Measurements from ENCODE around the gene COX5A. TPM values are rescaled to one million over a fixed set of nuclear protein-coding genes. Genes with fewer than 3 reads are reported as not detected.
"Not testable (repeated sequence)": the region's sequence is repeated elsewhere in the genome, so short reads cannot be mapped to it uniquely, and the experiment has no call there.

COX5A gene
- polyA plus RNA-seq, 1 donor = 192 TPM

DNA sequence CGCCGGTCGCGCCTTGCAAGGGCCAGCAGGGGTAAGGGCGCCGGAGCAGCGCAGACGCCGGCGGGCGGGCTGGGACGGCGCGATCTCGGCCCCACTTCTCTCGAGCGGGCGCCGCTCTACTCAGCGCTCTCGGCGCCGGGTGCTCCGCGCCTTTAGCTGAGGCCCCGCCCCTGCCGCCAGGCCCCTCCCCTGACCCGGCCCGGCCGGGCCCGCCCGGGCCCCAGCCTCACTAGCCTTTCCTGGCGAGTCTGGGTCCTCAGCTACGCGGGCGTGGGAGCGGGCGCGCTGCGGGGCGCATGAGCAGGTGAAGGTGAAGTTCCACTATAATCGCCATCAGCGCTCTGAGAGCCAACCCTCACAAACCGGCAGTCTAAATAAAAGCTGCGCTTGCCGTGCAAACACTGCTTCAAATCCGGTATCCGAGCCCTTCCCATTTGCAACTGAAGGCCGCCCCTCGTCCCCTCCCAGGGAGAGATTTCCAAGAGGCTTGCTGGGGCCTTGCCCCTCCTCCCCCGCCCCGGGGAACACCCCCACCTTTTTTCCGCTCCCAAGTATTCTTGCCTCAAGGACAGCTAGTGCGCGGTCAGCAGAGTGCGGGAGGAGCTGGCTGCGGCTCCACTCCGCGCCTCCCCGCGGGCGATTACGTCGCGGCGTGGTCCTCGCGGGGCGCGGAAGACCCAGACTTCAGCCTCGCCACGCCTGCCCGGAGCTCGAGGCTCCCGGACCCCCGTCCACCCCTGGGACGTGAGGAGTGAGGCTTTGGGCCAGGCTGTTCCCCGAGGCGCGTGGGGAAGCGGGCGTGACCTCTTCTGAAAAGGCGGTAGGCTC is 19.0 kb upstream of the COX5A start, which contains the start of gene RPP25:
Gene RPP25, minus strand, starts transcription at position 125 of the 828 bp plus-strand sequence. CDS start 189 bp downstream, outside the sequence.
- DNase-seq = peak; percentile 53

DNA sequence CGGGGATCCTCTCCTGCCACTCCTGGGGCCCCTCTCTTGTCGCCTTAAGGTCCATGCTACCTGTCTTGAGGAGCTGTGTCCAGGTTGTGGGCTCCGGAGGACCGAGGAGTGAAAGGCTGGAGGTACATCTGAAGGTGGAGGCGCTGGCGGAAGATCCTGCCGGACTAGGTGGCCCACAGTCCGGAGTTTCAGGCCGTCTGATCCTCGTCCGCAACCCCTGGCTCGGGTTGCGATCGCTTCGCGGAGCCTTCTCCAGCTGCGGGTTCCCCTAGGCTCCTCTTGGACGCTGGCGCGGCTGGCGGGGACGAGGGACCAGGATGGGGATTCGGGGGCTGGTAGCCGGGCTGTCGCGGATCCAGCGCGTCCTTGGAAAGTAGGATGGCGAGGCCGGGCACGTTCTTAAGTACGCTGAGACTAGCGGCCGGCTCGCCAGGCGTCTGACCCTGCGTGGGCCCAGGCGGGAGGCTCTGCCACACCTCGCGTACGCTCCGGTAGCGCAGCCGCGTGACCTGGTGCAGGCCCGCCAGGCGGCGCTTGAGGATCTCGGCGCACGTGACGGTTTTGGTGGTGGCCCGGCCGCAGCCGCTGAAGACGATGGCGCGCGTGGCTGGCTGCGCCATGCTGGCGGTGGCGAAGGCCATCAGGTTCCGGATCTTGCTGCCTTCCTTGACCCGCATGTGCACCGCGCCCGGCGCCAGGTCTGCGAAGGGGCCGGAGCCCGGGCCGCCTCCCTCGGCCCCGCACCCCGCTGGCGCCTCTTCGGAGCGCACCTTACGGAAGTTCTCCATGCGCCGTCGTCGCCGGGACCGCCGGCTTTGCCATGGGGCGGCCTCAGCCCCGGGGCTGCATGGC is 18.1 kb upstream of the COX5A start:
- DNase-seq = peak; percentile 56

DNA sequence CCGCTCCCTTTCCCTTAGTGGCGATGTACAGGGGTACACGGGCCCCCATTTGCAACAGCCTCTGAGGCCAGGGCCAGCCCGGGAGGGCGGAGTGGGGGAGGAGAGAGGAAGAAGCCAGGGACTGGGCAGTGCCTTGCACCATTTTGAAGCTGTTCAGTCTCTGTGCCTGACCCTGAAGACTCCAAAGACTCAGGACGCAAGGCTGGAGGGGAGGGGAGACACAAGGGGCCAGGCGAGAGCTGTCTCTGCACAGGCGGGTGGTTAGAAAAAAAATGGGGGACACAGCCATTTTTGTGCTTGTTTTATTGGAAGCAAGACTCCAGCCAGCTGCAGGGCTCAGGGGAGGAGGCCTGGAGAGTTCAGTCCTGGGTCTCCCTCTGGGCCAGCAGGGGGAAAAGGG is 17.1 kb upstream of the COX5A start:
- no peak for DNase-seq

DNA sequence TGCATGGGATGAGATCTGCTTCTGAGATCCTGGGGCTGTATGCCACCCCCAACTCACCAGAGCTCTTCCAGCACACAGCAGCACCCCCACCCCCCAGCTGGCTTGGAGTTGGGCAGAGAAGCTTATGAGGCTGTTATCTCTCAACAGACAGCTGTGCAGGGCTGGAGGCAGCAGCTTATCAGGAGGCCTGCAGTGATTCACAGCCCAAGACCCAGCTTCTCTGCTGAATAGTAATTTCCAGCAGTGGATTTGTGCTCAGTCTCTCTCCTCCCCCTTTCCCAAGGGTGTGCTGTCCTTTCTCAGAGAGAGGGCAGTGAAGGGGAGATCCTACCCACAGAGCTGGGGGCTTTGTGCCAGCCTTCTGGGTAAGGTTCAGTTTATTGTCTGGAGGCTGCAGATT is 16.6 kb upstream of the COX5A start:
- DNase-seq = no peak

DNA sequence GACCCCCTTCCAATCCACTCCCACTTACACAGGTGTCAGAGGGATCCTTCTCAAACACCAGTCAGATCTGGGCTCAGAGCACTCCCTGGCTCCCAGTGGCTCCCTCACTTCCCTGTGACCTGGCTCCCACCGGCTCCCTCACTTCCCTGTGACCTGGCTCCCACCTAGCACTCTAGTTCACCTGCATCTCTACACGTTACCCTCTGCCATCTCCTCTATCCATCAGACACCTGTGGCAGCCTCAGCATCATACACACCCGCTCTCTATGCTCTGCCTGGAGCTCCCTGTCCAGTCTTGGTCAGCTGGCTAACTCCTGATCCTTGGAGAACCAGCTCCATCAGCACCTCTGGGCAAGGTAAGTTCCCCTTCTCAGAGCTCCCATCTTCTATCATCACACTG is 13.1 kb upstream of the COX5A start:
- DNase-seq = no peak

DNA sequence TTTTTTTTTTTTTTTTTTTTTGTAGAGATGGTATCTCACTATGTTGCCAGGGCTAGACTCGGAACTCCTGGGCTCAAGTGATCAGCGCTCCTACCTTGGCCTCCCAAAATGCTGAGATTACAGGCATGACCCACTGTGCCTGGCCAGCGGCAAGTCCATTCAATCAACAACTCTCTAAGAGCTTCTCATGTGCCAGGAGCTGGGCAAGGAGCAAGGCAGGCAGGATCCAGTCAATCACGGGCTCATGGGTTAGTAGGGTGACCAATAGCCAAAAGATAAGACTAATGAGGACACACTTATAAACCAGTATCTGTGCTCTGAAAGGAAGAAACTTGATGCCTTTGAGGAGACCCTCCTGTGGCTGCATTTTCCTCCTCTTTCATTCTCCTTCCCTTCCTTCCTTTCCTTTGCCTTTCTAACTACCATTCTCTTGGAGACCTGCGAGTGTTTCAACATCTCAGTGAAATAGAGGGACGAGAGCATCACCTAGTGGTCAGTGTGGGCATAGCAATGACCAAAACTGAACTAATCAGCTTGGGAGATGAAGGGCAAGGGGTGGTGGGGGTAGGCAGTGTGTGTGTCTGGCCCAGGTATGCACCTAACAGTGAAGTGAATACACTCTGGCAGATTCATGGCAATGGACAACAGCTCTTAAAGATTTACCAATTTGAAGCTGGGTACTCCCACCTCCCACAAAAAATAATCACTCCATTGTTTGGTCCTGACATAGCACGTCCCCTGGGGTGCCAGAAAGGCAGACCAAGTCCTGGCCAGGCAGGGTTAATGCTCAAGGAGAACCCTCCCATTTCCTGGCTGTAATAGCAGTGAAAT is 12.4 kb upstream of the COX5A start:
- peak; percentile 82 for DNase-seq

DNA sequence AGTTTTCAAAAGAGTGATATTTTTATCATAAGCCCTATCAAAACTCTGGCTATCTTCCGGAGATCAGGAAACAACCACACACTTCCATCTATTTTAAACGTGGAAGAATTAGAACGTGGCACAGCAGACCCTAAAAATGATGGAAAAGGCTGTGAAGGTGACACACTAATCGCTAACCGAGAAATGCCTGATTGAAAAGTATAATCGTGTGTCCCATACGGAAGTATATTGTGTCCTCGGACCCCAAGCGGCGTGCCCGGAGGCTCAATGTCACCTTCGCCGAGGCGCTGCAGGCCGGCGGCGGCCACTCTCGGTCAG is 642 bp downstream of the COX5A start:
- DNase-seq = no peak

DNA sequence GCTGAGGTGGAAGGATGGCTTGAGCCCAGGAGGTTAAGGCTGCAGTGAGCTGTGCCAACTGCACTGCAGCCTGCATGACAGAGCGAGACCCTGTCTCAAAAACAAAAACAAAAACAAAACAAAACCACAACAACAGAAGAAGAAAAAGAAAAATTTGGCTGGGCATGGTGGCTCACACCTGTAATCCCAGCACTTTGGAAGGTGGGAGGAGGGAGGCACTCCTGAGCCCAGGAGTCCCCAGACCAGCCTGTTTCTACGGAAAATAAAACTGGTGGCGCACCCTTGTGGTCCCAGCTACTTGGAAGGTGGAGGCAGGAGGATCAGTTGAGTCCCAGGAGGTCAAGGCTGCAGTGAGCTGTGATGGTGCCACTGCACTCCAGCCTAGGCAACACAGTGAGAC is 2.7 kb downstream of the COX5A start:
- DNase-seq = not testable (repeated sequence)

DNA sequence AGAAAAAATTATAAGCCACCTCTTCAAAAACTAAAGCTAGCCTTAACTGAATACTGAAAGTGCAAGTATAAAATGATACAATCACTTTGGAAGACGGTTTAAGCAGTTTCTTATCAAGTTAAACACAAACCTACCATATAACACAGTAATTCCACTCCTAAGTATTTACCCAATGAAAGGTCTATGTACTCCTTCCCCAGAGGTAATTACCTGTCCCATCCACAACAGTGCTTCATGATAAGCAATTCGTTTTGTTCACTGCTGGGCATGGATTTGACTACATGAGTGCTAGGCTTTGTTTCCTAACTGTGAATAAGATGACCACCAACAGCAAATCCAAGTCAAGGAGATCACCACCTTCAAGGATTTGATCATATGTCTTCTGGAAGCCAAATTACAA is 4.3 kb downstream of the COX5A start:
- DNase-seq = no peak

DNA sequence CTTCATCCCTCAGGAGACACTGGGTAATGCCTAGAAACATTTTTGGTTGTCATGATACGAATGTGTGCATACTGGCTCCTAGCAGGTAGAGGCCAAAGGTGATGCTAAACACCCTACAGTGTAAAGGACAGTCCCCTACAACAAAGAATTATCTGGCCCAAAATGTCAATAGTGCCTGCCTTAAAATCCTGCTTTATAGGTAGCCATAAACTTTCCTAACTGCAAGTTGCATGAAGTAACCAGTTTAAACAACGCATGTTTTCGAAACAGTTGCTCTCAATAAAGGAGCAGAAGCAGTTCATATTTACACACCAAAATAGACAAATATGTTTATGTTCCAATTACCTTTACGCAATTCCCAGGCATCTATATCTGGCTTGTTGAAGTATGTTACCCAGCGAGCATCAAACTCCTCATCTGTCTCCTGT is 9.1 kb downstream of the COX5A start:
- no peak for DNase-seq

DNA sequence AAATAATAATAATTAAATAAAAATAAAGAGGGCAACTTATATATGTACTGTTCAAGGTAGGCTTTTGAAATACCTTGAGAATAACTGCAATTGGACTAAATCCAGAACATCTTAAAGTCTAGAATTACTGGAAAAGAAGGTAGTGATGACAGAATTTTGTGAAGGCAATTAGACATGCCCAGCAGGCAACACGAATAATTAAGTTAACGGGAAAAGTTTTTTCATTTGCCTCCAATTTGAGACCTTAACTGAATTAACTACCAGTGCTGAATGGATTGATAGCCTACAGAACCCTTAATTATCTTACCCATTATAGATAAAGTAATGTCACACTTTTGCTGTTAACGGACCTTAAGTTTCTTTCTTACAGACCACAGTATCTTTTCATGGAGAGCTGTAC is 13.3 kb downstream of the COX5A start:
- DNase-seq = no peak

DNA sequence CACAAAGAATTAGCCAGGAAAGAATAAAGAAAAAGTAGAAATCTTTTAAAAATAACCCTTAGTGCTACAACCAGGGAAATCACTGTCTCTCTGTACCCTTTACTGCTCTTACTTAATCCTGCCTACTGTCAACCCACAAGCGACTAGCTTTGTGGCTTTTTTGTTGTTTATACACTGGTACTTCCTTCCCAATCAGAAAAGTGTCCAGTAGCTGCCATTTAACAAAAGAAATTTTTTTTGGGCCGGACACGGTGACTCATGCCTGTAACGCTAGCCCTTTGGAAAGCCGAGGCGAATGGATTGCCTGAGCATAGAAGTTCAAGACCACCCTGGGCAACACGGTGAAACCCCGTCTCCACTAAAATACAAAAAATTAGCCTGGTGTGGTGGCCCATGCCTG is 17.4 kb downstream of the COX5A start:
- no peak for DNase-seq

DNA sequence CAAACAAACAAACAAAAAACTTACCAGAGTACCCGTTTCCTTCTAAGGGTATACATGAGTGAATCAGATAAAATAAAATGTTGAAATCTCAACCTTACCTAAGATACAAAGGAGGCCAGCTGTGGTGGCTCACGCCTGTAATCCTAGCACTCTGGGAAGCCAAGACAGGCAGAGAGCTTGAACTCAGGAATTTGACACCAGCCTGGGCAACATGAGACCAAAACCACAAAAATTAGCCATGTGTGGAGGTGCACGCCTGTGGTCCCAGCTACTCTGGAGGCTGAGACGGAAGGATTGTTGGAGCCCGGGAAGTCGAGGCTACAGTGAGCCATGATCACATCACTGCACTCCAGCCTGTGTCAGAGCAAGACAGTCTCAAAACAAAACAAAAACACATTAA is 20.2 kb downstream of the COX5A start:
- no peak for DNase-seq

DNA sequence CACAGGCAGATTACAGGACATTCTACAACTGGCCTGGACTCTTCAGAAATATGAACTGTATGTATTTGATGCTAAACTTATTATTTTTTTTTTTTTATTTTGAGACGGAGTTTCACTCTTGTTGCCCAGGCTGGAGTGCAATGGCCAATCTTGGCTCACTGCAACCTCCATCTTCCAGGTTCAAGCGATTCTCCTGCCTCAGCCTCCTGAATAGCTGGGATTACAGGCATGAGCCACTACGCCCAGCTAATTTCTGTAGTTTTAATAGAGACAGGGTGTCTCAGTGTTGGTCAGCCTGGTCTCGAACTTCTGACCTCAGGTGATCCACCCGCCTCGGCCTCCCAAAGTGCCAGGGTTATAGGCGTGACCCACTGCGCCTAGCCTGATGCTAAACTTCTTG is 24.1 kb downstream of the COX5A start:
- DNase-seq = not testable (repeated sequence)

DNA sequence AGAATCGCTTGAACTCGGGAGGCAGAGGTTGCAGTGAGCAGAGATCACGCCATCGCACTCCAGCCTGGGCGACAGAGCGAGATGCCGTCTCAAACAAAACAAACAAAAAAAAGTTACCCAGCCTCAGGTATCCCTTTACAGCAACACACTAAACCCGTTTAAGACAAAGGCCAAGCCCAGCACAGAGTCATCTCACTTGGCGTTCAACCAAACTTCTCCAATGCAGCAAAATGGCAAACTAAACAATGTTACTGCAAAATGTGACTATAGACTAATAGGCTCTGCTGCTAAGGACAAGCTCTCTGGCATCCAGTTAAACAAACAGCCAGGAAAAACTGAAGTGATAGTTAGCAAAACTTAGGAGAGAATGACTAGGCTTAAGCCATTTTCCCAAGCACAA is 24.8 kb downstream of the COX5A start:
- DNase-seq = no peak

DNA sequence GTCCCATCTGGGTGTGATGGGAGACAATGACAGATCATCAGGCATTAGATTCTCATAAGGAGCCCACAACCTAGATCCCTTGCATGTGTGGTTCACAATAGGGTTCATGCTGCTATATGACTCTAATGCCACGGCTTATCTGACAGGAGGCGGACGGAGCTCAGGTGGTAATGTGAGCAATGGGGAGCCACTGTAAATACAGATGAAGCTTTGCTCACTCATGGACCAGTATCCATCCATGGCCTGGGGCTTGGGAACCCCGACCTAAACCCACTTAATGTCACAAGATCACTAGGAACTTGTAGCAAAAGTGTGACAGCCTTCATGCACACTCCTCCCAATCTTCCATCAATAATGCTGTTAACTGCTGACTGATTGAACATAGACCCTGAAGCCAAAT is 29.2 kb downstream of the COX5A start:
- DNase-seq = no peak

DNA sequence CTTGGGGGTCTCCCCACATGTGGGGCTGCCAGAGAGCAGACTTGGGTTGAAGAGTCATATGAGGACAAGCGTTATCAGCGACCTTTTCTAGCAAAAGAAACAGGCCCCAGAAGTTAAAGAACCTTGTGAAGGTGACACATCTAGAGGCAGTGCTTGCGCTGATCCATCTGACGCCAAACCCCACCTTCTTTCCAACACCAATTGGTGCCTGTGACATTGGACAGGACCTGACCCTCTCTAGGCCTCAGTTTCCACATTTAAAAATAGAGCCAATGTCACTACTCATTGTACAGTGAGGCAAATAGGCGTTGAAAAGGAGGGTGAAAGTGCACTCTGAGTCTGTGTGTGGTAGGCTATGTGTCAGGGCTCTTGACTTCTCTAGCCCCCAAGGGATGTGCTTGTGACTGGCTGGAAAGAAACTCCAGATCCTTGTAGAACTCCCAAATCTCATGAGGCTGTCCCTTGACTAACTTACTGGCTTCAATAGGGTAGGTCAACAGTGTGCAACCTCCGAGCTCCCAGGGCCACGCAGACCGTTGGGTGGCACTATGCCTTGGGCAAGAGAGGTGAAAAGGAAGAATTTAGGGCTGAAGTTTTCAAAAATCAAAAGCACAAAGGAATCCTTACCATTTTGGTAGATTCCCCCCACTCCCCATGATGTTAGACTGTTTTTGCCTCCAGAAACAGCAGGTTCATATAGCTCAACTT is 30.6 kb downstream of the COX5A start:
- no peak for DNase-seq

DNA sequence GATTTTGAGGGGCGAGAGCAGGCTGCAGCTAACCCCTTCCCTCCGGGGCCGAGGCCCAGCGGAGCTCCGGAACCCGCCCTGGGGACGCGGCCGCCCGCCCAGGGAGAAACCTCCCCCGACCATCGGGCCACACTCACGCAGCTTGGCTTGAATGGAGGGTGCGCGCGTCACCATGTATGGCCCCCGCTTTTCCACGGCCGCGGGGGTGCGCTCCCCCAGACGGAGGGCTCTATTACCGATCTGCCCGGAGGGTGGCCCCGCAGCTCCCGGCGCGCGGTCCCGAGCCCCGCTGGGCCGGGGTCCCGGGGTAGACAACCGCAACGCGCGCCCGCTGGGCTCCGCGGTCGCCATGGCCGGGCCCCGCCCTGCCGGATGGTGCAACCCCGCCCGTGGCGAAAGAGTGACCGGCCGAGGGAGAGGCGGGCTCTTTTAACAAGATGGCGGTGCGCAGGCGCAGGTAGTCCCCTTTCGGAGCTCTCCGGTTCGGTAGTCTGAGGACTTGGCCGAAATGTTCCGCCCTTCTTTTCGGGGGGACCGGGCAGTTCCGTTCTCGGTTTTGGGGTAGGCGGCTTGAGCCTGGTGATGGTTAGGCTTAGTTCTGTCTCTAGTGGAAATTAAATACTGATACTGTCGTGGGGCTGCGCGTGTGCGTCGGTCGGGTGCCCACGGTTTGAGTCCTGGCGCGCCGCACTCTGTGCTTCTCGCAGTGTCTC is 31.3 kb downstream of the COX5A start, which contains the start of gene FAM219B:
Gene FAM219B, minus strand, starts transcription at position 402 of the 713 bp plus-strand sequence. Its CDS starts 51 bp downstream, at position 351.
- DNase-seq = peak; percentile 88

DNA sequence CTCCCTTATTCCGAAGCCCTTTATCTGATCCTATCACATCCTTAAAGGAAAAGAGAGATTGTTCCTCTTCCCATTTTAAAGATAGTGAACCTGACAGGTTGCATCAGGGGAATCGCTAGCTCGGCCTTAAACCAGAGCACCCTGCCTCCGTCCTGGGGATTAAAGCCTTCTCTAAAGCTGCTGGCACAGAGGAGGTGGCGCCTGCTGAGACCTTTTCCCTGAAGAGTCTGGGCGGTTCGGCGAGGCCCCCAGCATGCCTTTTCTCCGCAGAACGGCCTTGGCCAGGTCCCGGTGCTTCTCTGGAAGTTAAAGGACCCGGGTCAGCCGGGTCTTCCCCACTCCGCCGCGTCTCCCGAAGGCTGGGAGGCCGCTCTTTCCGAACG is 31.8 kb downstream of the COX5A start:
- no peak for DNase-seq

DNA sequence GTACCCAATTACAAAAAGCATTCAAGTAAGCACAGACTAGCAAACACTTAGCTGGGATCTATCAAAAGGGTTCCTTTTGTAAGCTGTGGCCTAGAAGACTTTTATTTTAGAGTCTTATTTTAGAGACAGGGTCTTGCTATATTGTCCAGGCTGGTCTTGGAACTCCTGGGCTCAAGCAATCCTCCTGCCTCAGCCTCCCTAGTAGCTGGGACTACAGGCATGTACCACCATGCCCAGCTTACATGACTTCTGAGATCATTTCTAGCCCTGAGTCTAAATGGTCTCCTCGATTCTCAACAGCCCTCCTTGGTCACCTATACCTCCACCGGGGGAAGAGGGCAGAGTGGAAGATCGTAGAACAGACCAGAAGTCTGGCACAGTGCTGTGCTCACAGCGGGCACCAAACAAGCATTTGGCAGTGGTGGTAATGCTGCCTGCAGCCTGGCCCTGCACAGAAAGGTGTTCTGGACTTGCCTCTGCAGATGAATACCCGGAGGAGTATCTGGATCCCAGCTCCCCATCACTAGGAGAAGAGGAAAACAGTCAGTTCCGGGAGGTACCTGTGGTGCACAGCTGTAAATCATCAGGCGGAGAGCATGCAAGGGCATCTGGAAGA is 33.6 kb downstream of the COX5A start:
- no peak for DNase-seq

DNA sequence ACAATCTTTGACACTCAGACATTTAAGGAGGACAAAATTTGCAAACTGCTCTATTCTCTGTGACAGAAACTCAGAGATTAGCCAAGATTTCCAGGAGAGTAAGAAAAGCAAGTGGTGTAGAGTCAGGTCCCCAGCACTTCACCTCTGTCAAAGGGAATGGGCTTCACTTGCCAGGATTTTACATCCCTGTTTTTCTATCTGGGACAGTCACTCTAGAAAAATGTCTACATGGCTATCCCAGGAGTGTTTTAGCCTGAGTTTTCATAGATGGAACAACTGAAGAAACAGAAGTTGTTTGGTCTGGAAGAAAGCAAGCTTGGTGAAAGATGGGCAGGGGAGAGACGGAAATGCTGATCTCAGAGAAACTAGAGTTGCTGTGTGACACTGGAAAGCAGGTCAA is 34.2 kb downstream of the COX5A start:
- no peak for DNase-seq

Measured in left kidney (tissue), 2 donors.